HEK293 (cell line): ENCODE results near the gene ATOSA.
A peak's percentile ranks its signal among the peaks of the same experiment; 100 is the strongest.

ENCODE experiments used
- CTCF ChIA-PET: fragments of 350-600 bp; formaldehyde crosslinking; extraction: SDS; loops from one replicate; lab custom pipeline; 2021; ENCODE audit warnings: antibody characterized with exemption; lab: Yijun Ruan, JAX
- POLR2A ChIA-PET: fragments of 300-600 bp; formaldehyde crosslinking; extraction: SDS; loops from one replicate; lab custom pipeline; 2020; ENCODE audit warnings: antibody characterized with exemption, inconsistent platforms; lab: Yijun Ruan, JAX
- H3K27ac ChIP-seq: fragments of 200-500 bp; sonication (Bioruptor generic); 2 replicates; pipeline ENCODE4 v1.5.1; 2014; ENCODE audit warnings: low read depth, low read length, control low read depth, inconsistent platforms; ENCODE audit errors: extremely low read depth
- H3K36me3 ChIP-seq, 2 experiments: fragments of 200-500 bp in 1 of 2; sonication (Bioruptor generic) in 1 of 2; 1 replicate in 1 of 2; 2 replicates in 1 of 2; pipeline ENCODE4 v1.5.1; 2014 to 2017; ENCODE audit warnings: inconsistent platforms in 2 of 2, low read length in 2 of 2; ENCODE audit not compliant: control insufficient read depth in 2 of 2, insufficient read depth in 1 of 2
- H3K4me1 ChIP-seq: fragments of 200-500 bp; sonication (Bioruptor generic); 2 replicates; pipeline ENCODE4 v1.5.1; 2014; ENCODE audit warnings: mild to moderate bottlenecking, low read length, inconsistent platforms; ENCODE audit not compliant: control insufficient read depth, insufficient read depth
- H3K4me3 ChIP-seq: 2 replicates; pipeline ENCODE4 v1.5.1; 2011; ENCODE audit warnings: low read depth, mild to moderate bottlenecking, control low read depth, low read length, moderate library complexity
- H3K9me3 ChIP-seq: fragments of 200-500 bp; sonication (Bioruptor generic); 2 replicates; pipeline ENCODE4 v1.5.1; 2014; ENCODE audit warnings: low read depth, low read length, inconsistent platforms; ENCODE audit not compliant: control insufficient read depth, insufficient read depth
- OSR2 ChIP-seq: fragments of 450-650 bp; formaldehyde crosslinking; IDR thresholded peaks from 2 replicates; pipeline ENCODE4 v1.5.1; 2016; ENCODE audit warnings: missing biosample characterization, missing genetic modification characterization
- PRDM4 ChIP-seq: fragments of 450-650 bp; formaldehyde crosslinking; IDR thresholded peaks from 2 replicates; pipeline ENCODE4 v1.5.1; 2017; ENCODE audit warnings: missing biosample characterization, missing genetic modification characterization
- SP3 ChIP-seq: fragments of 450-650 bp; formaldehyde crosslinking; IDR thresholded peaks from 2 replicates; pipeline ENCODE4 v1.5.1; 2016; ENCODE audit warnings: missing biosample characterization, missing genetic modification characterization
- SP7 ChIP-seq: fragments of 450-650 bp; formaldehyde crosslinking; IDR thresholded peaks from 2 replicates; pipeline ENCODE4 v1.5.1; 2016; ENCODE audit warnings: missing biosample characterization, missing genetic modification characterization
- TRIM28 ChIP-seq: IDR thresholded peaks from 2 replicates; pipeline ENCODE4 v1.6.1; 2011; ENCODE audit warnings: low read length, control low read depth, borderline replicate concordance
- WT1 ChIP-seq: fragments of 450-650 bp; formaldehyde crosslinking; IDR thresholded peaks from 2 replicates; pipeline ENCODE4 v1.5.1; 2016; ENCODE audit warnings: missing biosample characterization, missing genetic modification characterization
- YY1 ChIP-seq: fragments of 450-650 bp; formaldehyde crosslinking; IDR thresholded peaks from 2 replicates; pipeline ENCODE4 v1.5.1; 2018; ENCODE audit warnings: missing biosample characterization, missing genetic modification characterization
- ZBTB17 ChIP-seq: fragments of 450-650 bp; formaldehyde crosslinking; IDR thresholded peaks from 2 replicates; pipeline ENCODE4 v1.5.1; 2016; ENCODE audit warnings: missing biosample characterization, missing genetic modification characterization
- ZBTB21 ChIP-seq: fragments of 450-650 bp; formaldehyde crosslinking; IDR thresholded peaks from 2 replicates; pipeline ENCODE4 v1.5.1; 2017; ENCODE audit warnings: missing biosample characterization, missing genetic modification characterization
- ZNF10 ChIP-seq: fragments of 450-650 bp; formaldehyde crosslinking; IDR thresholded peaks from 2 replicates; pipeline ENCODE4 v1.5.1; 2017; ENCODE audit warnings: missing biosample characterization, missing genetic modification characterization
- ZNF169 ChIP-seq: fragments of 450-650 bp; formaldehyde crosslinking; IDR thresholded peaks from 2 replicates; pipeline ENCODE4 v1.5.1; 2016; ENCODE audit warnings: missing biosample characterization, missing genetic modification characterization
- ZNF2 ChIP-seq: fragments of 450-650 bp; formaldehyde crosslinking; IDR thresholded peaks from 2 replicates; pipeline ENCODE4 v1.5.1; 2016; ENCODE audit warnings: missing biosample characterization, missing genetic modification characterization
- ZNF211 ChIP-seq: fragments of 450-650 bp; formaldehyde crosslinking; IDR thresholded peaks from 2 replicates; pipeline ENCODE4 v1.5.1; 2016; ENCODE audit warnings: low read depth, missing biosample characterization, missing genetic modification characterization
- ZNF391 ChIP-seq: fragments of 450-650 bp; formaldehyde crosslinking; IDR thresholded peaks from 2 replicates; pipeline ENCODE4 v1.5.1; 2016; ENCODE audit warnings: low read depth, missing biosample characterization, missing genetic modification characterization, borderline replicate concordance
- ZNF404 ChIP-seq: fragments of 450-650 bp; formaldehyde crosslinking; IDR thresholded peaks from 2 replicates; pipeline ENCODE4 v1.5.1; 2017; ENCODE audit warnings: missing biosample characterization, missing genetic modification characterization
- ZNF48 ChIP-seq: fragments of 450-650 bp; formaldehyde crosslinking; IDR thresholded peaks from 2 replicates; pipeline ENCODE4 v1.5.1; 2016; ENCODE audit warnings: missing biosample characterization, missing genetic modification characterization
- ZNF623 ChIP-seq: fragments of 450-650 bp; formaldehyde crosslinking; IDR thresholded peaks from 2 replicates; pipeline ENCODE4 v1.5.1; 2016; ENCODE audit warnings: missing biosample characterization, missing genetic modification characterization
- ZNF624 ChIP-seq: fragments of 450-650 bp; formaldehyde crosslinking; IDR thresholded peaks from 2 replicates; pipeline ENCODE4 v1.5.1; 2017; ENCODE audit warnings: missing biosample characterization, missing genetic modification characterization
- ZNF692 ChIP-seq: fragments of 450-650 bp; formaldehyde crosslinking; IDR thresholded peaks from 2 replicates; pipeline ENCODE4 v1.5.1; 2016; ENCODE audit warnings: missing biosample characterization, missing genetic modification characterization
- TF ChIP-seq, protein P1 (sequence below): fragments of 450-650 bp; formaldehyde crosslinking; IDR thresholded peaks from 2 replicates; pipeline ENCODE4 v1.5.1; 2016; ENCODE audit warnings: missing biosample characterization, missing genetic modification characterization, borderline replicate concordance
- TF ChIP-seq, protein P2 (sequence below): fragments of 450-650 bp; formaldehyde crosslinking; IDR thresholded peaks from 2 replicates; pipeline ENCODE4 v1.5.0; 2017; ENCODE audit warnings: missing biosample characterization, missing genetic modification characterization, borderline replicate concordance
- TF ChIP-seq, protein P3 (sequence below): fragments of 450-650 bp; formaldehyde crosslinking; IDR thresholded peaks from 2 replicates; pipeline ENCODE4 v1.5.1; 2016; ENCODE audit warnings: missing biosample characterization, missing genetic modification characterization
- TF ChIP-seq, protein P4 (sequence below): fragments of 450-650 bp; formaldehyde crosslinking; IDR thresholded peaks from 2 replicates; pipeline ENCODE4 v1.5.1; 2016; ENCODE audit warnings: missing biosample characterization, missing genetic modification characterization

ATOSA gene

GRCh38 chr15:52709187-52709981, 30.2 kb upstream of the ATOSA start:
- no peak overlapping the region for H3K27ac ChIP-seq
- no peaks in the 10 kb centered on the region for H3K9me3 ChIP-seq
- no peak overlapping the region for H3K4me3 ChIP-seq
- no peaks in the 10 kb centered on the region; the same call in 1 of the 2 replicates for H3K4me1 ChIP-seq
- POLR2A ChIA-PET: no interaction called here
- H3K36me3 ChIP-seq: no peaks in the 10 kb centered on the region
- CTCF ChIA-PET: no interaction called here
- no peak for TF ChIP-seq YY1
- TF ChIP-seq ZBTB21 (tag by site-specific recombination): no peak
- no peak for TF ChIP-seq ZNF48
- TF ChIP-seq SP7 (tag by site-specific recombination): peak; percentile 13; the same call in 1 of the 2 replicates
- no peak for TF ChIP-seq PRDM4
- peak; percentile 78 for TF ChIP-seq OSR2
- TF ChIP-seq ZNF391 (tag by site-specific recombination): no peak
- TF ChIP-seq ZNF623 (tag by site-specific recombination): no peak
- TF ChIP-seq ZNF404: no peak
- peak; percentile 76 for TF ChIP-seq ZBTB17 (tag by site-specific recombination)
- TF ChIP-seq, protein P1, sequence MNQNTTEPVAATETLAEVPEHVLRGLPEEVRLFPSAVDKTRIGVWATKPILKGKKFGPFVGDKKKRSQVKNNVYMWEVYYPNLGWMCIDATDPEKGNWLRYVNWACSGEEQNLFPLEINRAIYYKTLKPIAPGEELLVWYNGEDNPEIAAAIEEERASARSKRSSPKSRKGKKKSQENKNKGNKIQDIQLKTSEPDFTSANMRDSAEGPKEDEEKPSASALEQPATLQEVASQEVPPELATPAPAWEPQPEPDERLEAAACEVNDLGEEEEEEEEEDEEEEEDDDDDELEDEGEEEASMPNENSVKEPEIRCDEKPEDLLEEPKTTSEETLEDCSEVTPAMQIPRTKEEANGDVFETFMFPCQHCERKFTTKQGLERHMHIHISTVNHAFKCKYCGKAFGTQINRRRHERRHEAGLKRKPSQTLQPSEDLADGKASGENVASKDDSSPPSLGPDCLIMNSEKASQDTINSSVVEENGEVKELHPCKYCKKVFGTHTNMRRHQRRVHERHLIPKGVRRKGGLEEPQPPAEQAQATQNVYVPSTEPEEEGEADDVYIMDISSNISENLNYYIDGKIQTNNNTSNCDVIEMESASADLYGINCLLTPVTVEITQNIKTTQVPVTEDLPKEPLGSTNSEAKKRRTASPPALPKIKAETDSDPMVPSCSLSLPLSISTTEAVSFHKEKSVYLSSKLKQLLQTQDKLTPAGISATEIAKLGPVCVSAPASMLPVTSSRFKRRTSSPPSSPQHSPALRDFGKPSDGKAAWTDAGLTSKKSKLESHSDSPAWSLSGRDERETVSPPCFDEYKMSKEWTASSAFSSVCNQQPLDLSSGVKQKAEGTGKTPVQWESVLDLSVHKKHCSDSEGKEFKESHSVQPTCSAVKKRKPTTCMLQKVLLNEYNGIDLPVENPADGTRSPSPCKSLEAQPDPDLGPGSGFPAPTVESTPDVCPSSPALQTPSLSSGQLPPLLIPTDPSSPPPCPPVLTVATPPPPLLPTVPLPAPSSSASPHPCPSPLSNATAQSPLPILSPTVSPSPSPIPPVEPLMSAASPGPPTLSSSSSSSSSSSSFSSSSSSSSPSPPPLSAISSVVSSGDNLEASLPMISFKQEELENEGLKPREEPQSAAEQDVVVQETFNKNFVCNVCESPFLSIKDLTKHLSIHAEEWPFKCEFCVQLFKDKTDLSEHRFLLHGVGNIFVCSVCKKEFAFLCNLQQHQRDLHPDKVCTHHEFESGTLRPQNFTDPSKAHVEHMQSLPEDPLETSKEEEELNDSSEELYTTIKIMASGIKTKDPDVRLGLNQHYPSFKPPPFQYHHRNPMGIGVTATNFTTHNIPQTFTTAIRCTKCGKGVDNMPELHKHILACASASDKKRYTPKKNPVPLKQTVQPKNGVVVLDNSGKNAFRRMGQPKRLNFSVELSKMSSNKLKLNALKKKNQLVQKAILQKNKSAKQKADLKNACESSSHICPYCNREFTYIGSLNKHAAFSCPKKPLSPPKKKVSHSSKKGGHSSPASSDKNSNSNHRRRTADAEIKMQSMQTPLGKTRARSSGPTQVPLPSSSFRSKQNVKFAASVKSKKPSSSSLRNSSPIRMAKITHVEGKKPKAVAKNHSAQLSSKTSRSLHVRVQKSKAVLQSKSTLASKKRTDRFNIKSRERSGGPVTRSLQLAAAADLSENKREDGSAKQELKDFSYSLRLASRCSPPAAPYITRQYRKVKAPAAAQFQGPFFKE: no peak
- TF ChIP-seq, protein P2, sequence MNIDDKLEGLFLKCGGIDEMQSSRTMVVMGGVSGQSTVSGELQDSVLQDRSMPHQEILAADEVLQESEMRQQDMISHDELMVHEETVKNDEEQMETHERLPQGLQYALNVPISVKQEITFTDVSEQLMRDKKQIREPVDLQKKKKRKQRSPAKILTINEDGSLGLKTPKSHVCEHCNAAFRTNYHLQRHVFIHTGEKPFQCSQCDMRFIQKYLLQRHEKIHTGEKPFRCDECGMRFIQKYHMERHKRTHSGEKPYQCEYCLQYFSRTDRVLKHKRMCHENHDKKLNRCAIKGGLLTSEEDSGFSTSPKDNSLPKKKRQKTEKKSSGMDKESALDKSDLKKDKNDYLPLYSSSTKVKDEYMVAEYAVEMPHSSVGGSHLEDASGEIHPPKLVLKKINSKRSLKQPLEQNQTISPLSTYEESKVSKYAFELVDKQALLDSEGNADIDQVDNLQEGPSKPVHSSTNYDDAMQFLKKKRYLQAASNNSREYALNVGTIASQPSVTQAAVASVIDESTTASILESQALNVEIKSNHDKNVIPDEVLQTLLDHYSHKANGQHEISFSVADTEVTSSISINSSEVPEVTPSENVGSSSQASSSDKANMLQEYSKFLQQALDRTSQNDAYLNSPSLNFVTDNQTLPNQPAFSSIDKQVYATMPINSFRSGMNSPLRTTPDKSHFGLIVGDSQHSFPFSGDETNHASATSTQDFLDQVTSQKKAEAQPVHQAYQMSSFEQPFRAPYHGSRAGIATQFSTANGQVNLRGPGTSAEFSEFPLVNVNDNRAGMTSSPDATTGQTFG (tag by site-specific recombination): no peak
- TF ChIP-seq, protein P3, sequence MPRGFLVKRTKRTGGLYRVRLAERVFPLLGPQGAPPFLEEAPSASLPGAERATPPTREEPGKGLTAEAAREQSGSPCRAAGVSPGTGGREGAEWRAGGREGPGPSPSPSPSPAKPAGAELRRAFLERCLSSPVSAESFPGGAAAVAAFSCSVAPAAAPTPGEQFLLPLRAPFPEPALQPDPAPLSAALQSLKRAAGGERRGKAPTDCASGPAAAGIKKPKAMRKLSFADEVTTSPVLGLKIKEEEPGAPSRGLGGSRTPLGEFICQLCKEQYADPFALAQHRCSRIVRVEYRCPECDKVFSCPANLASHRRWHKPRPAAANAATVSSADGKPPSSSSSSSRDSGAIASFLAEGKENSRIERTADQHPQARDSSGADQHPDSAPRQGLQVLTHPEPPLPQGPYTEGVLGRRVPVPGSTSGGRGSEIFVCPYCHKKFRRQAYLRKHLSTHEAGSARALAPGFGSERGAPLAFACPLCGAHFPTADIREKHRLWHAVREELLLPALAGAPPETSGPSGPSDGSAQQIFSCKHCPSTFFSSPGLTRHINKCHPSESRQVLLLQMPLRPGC: no peak
- 0 out of 2 replicates have a peak, but pooled peaks have one; percentile 54 for TF ChIP-seq ZNF2 (tag by site-specific recombination)
- no peak for TF ChIP-seq ZNF169 (tag by site-specific recombination)
- TF ChIP-seq ZNF10 (tag by site-specific recombination): peak; percentile 28; the same call in 1 of the 2 replicates
- TF ChIP-seq SP3: peak; percentile 52; the same call in 1 of the 2 replicates
- TF ChIP-seq ZNF211 (tag by site-specific recombination): no peak
- TF ChIP-seq, protein P4, sequence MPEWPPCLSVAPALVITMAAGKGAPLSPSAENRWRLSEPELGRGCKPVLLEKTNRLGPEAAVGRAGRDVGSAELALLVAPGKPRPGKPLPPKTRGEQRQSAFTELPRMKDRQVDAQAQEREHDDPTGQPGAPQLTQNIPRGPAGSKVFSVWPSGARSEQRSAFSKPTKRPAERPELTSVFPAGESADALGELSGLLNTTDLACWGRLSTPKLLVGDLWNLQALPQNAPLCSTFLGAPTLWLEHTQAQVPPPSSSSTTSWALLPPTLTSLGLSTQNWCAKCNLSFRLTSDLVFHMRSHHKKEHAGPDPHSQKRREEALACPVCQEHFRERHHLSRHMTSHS (tag by site-specific recombination): no peak
- no peak for TF ChIP-seq WT1 (tag by site-specific recombination)
- TF ChIP-seq ZNF624 (tag by site-specific recombination): no peak
- no peak for TF ChIP-seq ZNF692 (tag by site-specific recombination)
- no peak for TF ChIP-seq TRIM28
